Activated CD4-positive, CD25-positive, alpha-beta regulatory T cell treated with anti-CD3 and anti-CD28 coated beads, Interleukin-2, amount 50 U/mL, for 16 hours (primary cell): ENCODE measurements around the gene NKX1-2.
"Not testable (repeated sequence)": the region's sequence is repeated elsewhere in the genome, so short reads cannot be mapped to it uniquely, and the experiment has no call there.

Experiments
- DNase-seq: peaks from one replicate; pipeline ENCODE4 v3.0.0-alpha.2; 2020; ENCODE audit warnings: low read depth, low spot score

Gene NKX1-2

GRCh38 chr10:124451276-124451675, 1.4 kb upstream of the NKX1-2 start:
- no peak for DNase-seq

DNA sequence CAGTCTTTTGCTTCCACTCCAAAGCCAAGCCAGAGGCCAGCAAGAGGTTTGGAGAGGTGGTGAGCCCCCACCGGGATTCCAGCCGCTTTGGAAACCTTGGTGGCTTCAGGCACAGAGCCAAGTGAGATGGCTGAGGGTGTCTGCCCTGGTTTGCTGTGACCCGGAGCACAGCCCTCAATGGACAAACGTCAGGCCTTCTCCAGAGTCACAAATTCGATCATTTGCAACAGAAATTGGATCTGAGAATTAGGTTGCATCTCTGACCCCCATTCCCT, 885 bp upstream of the NKX1-2 start:
- DNase-seq: no peak

GRCh38 chr10:124449170-124450011, 444 bp downstream of the NKX1-2 start:
- no peak for DNase-seq

DNA sequence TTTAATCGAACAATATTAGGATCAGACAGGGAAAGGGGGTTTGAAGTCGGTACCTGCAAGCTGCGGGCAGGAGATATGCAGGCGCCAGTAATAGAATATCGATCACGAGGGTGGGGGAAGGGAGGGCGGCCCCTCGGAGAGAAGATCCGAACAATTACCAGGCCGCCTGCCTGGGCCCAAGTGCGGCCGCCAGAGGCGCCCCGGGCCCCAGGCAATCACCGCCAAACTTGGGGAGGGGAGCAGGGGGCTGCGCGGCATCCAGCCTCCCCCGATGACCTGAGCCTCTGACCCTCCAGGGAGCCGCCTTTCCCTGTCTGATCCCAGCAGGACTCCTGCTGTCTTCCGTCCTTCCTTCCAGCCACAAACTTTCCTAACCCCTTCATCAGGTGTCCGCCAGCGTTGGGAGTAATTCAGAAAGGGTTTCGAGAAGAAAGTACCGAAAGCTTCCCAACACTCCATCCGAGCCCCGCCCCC, 1.1 kb downstream of the NKX1-2 start:
- DNase-seq: no peak

- DNase-seq: no peak
Observed at GRCh38 chr10:124447751-124448466, 1.9 kb downstream of the NKX1-2 start.

DNA sequence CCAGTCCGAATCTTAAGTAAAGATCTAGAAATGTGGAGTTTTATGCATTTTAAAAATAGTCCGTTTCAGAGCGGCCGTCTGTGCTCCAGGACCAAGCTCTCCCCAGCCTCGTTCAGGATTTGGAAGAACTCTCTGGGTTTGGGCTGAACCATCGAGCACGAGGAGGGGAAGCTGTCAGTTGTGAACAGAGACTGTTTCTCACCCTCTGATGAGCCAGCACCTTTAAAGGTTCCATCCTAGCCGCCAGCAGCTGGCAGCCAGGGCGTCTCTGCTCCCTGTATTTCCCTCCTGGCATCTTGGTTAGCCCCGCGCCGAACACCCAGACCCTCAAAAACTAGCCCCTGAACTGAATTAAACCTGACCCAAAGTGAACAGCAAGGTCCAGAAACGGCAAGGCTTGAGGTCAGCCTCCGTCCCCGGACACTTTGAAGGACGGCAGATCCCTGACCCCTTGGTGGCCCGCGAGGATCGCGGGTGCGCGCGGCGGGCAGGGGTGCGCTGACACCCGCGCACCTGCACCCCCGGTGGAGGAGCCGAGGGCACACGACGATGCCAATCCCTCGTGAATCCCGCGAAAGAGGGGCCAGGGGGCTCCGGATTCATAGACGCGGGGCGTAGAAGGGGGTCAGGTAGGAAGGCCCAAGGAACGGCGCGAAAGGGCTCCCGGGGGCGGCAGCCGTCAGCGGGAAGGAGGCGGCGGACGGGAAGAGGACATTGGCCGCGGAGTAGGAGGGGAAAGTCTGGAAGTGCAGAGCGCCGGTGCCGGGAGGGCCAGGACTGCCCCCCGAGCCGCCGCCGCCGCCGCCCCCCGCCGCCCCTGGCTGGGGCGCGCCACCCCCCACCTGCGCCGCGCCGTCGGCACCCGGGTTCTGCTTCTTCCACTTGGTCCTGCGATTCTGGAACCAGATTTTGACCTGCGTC, 2.7 kb downstream of the NKX1-2 start:
- DNase-seq: no peak

DNA sequence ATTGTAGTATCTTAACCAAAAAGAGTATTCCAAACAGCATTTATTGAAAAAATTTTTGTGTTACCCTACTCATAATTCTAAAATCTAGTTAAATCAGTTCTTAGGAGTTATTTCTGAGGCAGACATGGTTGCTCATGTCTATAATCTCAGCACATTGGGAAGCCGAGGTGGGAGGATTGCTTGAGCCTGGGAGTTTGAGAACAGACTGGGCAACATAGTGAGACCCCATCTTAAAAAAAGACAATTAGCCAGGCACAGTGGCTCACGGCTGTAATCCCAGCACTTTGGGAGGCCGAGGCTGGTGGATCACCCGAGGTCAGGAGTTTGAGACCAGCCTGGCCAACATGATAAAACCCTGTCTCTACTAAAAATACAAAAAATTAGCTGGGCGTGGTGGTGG, 8.1 kb downstream of the NKX1-2 start:
- DNase-seq: not testable (repeated sequence)

GRCh38 chr10:124436191-124436638, 13.6 kb downstream of the NKX1-2 start:
- DNase-seq: no peak

DNA sequence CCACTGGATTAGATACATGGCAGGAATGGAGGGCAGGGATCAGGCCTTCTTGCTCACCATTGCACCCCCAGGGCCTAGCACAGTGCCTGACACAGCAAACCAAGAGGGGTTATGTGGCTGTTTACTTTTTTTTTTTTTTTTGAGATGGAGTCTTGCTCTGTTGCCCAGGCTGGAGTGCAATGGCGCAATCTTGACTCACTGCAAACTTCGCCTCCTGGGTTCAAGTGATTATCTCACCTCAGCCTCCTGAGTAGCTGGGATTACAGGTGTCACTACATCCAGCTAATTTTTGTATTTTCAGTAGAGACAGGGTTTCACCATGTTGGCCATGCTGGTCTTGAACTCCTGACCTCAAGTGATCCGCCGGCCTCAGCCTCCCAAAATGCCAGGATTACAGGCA, 14.2 kb downstream of the NKX1-2 start:
- not testable (repeated sequence) for DNase-seq

GRCh38 chr10:124433461-124433860, 16.4 kb downstream of the NKX1-2 start:
- no peak for DNase-seq

DNA sequence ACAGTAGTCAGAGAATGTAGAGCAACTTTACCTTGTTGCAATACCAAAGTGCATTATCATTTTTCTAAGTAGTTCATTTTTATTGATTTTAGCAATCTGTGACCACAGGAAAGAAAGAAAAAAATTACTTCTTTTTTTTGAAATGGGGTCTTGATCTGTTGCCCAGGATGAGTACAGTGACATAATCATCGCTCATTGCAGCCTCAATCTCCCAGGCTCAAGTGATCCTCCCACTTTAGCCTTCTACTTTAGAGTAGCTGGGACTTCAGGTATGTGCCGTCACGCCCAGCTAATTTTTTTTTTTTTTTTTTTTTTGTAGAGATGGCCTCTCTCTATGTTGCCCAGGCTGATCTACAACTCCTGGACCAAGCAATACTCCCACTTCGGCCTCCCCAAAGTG, 19.8 kb downstream of the NKX1-2 start:
- no peak for DNase-seq

DNA sequence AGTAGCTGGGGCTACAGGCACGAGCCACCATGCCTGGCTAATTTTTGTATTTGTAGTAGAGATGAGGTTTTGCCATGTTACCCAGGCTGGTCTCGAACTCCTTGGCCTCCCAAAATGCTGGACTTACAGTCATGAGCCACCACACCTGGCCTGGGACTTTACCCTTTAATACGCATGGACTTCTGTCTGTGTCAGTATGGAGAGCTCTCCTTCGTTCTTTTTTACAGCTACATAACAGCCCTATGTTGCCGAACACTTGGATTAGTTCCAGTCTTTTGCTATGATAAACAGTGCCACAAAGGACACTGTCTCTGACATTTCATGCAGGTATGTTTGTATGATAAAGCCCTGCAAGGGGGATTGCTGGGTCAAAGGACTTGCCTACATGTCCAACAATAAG, 20.3 kb downstream of the NKX1-2 start:
- DNase-seq: no peak

- DNase-seq: no peak
Observed at GRCh38 chr10:124428207-124428777, 21.5 kb downstream of the NKX1-2 start.

DNA sequence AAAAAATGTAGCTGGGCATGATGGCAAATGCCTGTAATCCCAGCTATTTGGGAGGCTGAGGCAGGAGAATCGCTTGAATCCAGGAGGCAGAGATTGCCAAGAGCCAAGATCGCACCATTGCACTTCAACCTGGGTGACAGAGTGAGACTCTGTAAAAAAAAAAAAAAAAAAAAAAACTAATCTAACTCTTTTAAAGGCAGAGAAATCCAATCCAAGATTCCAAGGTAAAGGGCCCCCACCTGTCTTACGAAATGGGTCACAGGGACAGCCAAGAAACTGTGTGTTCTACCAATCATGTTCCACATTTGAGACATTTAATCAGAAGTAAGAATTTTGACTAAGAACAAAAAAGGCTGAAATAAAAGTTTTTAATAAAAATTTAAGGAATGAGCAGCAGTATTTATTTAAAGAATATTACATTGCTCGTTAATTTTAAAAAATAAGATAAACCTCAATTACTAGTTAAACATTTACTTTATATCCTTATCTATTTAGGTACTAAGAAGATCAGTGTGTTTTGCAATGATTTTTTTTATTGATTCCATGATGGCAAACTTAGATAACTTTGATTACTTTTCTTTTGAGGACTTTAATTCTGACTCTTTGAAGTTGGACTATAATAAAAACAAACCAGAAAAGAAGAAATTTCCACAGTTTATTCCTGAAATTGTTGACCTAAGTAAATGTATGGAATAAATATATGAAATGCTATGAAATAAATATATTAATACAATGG, 24.4 kb downstream of the NKX1-2 start:
- DNase-seq: no peak

- no peak for DNase-seq
Observed at GRCh38 chr10:124423813-124424212, 26.0 kb downstream of the NKX1-2 start.

GRCh38 chr10:124422742-124423141, 27.1 kb downstream of the NKX1-2 start:
- no peak for DNase-seq

DNA sequence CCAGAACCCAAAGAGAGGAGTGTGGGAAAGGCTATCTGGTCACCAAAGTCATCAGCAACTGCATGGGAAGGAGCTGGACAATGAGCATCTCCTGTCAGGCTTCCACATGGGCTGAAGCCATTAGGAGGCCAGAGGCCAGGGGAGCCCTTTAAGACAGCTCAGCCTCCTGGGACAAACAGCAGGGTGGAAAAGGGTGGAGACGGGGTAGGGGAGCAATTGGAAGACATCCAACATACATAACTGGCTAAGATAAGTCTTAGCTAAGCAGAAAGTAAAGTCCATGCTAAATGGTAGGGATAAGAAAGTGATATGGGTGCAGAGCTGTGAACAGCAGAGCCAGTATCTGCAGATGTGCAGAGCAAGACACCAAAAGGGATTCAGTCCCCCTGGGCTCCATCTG, 29.6 kb downstream of the NKX1-2 start:
- no peak for DNase-seq

GRCh38 chr10:124419635-124420034, 30.2 kb downstream of the NKX1-2 start:
- no peak for DNase-seq

- DNase-seq: peak; percentile 91
Observed at GRCh38 chr10:124418726-124419501, 30.9 kb downstream of the NKX1-2 start, which contains the start of gene OAT. Gene OAT (minus strand): TSS chr10:124418923. CDS start chr10:124412171, 6,752 bp downstream.
